ENCODE results near the gene CPA4. TPM values are rescaled to one million over a fixed set of nuclear protein-coding genes. Genes with fewer than 3 reads are reported as not detected.

CPA4 gene
- total and polyA plus RNA-seq, 5 experiments from 2014 or later, result not detected

DNA sequence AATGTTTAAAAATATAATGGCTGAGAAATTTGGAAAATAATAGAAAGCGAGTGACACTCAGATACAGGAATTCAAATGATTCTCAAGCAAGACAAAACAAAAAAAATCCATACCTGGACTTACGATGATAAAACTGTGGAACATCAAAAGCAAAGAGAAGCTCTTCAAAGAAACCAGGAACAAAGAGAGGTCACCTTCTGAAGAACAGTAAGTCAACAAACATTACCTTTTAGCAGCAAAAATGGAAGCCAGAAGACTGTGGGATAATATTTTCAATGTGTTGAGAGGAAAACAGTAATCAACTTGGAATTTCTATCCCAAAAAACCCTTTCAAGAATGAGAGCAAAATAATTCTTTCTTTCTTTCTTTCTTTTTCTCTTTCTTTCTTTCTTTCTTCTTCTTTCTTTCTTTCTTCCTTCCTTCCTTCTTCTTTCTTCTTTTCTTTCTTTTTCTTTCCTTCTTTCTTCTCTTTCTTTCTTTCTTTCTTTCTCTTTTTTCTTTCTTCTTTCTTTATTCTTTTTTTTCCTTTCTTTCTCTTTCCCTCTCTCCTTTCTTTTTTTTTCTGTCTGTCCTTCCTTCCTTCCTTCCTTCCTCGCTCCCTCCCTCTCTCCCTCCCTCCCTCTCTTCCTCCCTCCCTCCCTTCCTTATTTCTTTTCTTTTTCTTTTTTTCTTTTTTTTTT is 49.9 kb downstream of the CPA4 start:
- Mint-ChIP-seq H3K36me3 (no peaks in the 10 kb centered on the region), H3K27ac (no peak overlapping the region), H3K27me3 (no peaks in the 10 kb centered on the region), H3K4me1 (no peaks in the 10 kb centered on the region), H3K9me3 (peaks cover 0 to 4% (median 0%) of the 10 kb centered on the region in 9 donors), H3K4me3 (no peak overlapping the region)
- ATAC-seq (no peak), DNase-seq (no peak)
- POLR2A ChIA-PET, result no interaction called here

DNA sequence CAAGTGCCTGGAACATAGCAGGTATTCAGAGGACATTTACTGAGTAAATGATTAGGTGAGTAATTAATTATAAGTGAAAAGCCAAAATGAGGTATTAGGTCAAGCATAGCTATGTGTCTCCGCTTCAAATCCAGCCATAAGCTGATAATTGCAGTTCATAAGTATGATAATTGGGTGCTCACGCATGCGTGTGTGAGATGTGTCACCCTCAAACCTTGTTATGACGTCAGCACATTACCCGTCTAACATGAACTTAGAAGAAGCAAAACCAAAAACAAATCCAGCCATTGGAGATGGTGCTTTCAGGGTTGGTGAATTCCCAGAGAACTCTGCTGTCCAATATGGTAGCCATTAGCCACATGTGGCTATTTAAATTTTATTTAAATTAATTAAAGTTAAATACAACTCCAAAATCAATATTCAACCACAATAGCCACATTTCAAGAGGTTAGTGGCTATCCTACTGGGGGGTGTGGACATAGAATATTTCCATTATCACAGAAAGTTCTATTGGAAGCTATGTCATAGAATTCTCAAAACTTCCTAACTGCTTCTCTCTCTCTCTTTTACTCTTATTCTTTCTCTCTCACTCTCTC is 51.4 kb downstream of the CPA4 start, which contains the start of gene CPA5:
CPA5 (plus strand) TSS at position 546 of the 596 bp plus-strand sequence. CDS start 1,670 bp downstream, outside the sequence.
- H3K4me3 Mint-ChIP-seq, result no peak within 1 kb of the TSS
- POLR2A ChIA-PET, result no interaction called here
- no peaks in the 10 kb centered on the region for H3K4me1 Mint-ChIP-seq
- peaks cover 0 to 4% (median 0%) of the 10 kb centered on the region in 9 donors for H3K9me3 Mint-ChIP-seq
- H3K36me3 Mint-ChIP-seq, result no peaks in the 10 kb centered on the region
- DNase-seq, result no peak
- peak within 1 kb of the TSS in 1 of 10 donors; percentile 63 for H3K27ac Mint-ChIP-seq
- no peak for ATAC-seq
- H3K27me3 Mint-ChIP-seq, result no peaks in the 10 kb centered on the region

GRCh38 chr7:130345136-130345535 is 52.2 kb downstream of the CPA4 start:
- Mint-ChIP-seq H3K27ac (peak overlapping the region in 1 of 10 donors; percentile 63), H3K4me3 (no peak overlapping the region), H3K9me3 (peaks cover 0 to 4% (median 0%) of the 10 kb centered on the region in 9 donors), H3K27me3 (no peaks in the 10 kb centered on the region), H3K4me1 (peaks cover 0 to 3% (median 1%) of the 10 kb centered on the region in 4 donors), H3K36me3 (no peaks in the 10 kb centered on the region)
- POLR2A ChIA-PET, result no interaction called here
- ATAC-seq (no peak), DNase-seq (no peak)

- no peak overlapping the region for H3K4me3 Mint-ChIP-seq
- POLR2A ChIA-PET, result interaction anchor here (0.6 kb wide), 1 partner anchor 9 kb away, joined by 4 read pairs; no protein-coding TSS in a partner anchor
- no peaks in the 10 kb centered on the region for H3K36me3 Mint-ChIP-seq
- H3K9me3 Mint-ChIP-seq, result peaks cover 0 to 4% (median 0%) of the 10 kb centered on the region in 9 donors
- ATAC-seq (no peak), DNase-seq (no peak)
- no peaks in the 10 kb centered on the region for H3K27me3 Mint-ChIP-seq
- no peak overlapping the region for H3K27ac Mint-ChIP-seq
- H3K4me1 Mint-ChIP-seq, result peaks cover 0 to 9% (median 2%) of the 10 kb centered on the region in 4 donors
Measured at GRCh38 chr7:130345725-130346124, 52.8 kb downstream of the CPA4 start.

DNA sequence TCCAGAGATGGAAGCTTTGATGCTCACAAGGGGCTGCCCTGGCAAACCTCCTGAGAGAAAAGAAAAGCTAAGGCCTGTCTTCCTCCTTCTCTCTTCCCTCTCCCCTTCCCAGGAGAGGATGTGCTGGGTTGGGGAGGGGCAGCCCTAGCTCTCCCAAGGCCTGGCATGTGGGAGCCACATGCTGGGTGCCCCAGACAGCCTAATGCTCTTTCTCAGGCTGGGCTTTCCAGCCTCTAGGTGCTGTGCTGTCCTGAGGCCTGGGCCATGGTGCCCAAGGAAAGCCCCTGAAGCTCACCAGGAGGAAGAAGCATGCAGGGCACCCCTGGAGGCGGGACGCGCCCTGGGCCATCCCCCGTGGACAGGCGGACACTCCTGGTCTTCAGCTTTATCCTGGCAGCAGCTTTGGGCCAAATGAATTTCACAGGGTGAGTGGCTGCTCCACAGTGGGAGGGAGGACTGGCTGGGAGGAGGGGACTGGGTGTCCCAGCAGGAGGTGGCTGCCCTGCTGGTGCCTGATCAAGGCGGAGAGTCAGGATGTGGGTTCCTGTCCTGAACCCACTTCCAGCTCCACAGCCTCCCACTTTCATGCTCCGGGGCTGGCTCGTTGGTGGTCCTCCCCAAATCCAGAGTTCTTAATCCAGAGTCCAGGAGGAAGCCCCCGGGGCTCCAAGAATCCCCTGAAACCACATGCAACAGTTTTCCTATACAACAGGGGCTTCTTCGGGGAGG is 53.4 kb downstream of the CPA4 start:
- Mint-ChIP-seq H3K4me1 (peaks cover 0 to 15% (median 3%) of the 10 kb centered on the region in 4 donors), H3K36me3 (no peaks in the 10 kb centered on the region), H3K27ac (no peak overlapping the region), H3K9me3 (peaks cover 0 to 4% (median 0%) of the 10 kb centered on the region in 9 donors), H3K27me3 (no peaks in the 10 kb centered on the region), H3K4me3 (no peak overlapping the region)
- POLR2A ChIA-PET, result interaction anchor here (0.6 kb wide), 1 partner anchor 9 kb away, joined by 4 read pairs; no protein-coding TSS in a partner anchor
- ATAC-seq (no peak), DNase-seq (no peak)

GRCh38 chr7:130346941-130347340 is 54.0 kb downstream of the CPA4 start:
- ATAC-seq, result no peak
- no peak for DNase-seq
- Mint-ChIP-seq H3K4me1 (peaks cover 0 to 21% (median 5%) of the 10 kb centered on the region in 4 donors), H3K27me3 (no peaks in the 10 kb centered on the region), H3K36me3 (no peaks in the 10 kb centered on the region), H3K9me3 (no peaks in the 10 kb centered on the region), H3K4me3 (no peak overlapping the region), H3K27ac (no peak overlapping the region)
- POLR2A ChIA-PET, result no interaction called here

DNA sequence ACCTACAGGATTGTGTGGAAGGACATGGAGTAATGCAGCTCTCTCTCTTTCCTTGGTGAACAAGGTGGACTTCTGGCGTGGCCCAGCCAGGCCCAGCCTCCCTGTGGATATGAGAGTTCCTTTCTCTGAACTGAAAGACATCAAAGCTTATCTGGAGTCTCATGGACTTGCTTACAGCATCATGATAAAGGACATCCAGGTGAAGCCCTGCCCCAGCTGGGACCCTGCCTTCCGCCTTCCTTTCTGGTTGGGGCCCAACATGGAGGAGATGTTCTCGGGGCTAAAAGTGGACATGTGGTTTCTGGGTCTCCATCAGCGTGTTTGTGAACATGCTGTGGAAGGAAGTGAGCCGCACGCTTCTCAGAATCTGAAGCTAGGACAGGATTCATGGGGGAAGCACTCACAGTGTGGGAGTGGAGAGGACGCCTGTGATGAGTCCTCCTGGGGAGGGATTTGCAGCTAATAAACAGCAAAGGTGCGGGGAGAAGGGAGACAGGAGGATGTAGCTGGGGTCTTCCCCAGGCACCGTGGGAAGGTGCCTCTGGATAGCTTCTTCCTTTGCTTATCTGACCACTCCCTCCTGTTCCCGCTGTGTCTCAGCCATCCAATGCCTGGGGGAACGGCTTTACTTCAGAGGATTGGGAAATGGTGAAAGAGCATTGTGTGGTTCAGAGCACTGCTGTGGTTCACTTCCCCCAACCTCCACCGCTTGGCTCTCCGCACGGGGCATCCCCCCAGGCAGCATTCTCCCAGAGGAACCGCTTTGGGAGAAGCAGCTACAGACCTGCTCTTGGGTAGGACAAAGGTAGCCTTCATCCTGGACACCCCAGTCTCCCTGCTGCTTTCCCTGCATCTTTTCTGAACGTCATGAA is 57.2 kb downstream of the CPA4 start:
- Mint-ChIP-seq H3K4me3 (no peak overlapping the region), H3K27me3 (peaks cover 0 to 2% (median 0%) of the 10 kb centered on the region in 5 donors), H3K36me3 (no peaks in the 10 kb centered on the region), H3K4me1 (peaks cover 0 to 28% (median 6%) of the 10 kb centered on the region in 4 donors), H3K27ac (no peak overlapping the region), H3K9me3 (no peaks in the 10 kb centered on the region)
- DNase-seq, result no peak
- POLR2A ChIA-PET, result no interaction called here
- ATAC-seq, result no peak

DNA sequence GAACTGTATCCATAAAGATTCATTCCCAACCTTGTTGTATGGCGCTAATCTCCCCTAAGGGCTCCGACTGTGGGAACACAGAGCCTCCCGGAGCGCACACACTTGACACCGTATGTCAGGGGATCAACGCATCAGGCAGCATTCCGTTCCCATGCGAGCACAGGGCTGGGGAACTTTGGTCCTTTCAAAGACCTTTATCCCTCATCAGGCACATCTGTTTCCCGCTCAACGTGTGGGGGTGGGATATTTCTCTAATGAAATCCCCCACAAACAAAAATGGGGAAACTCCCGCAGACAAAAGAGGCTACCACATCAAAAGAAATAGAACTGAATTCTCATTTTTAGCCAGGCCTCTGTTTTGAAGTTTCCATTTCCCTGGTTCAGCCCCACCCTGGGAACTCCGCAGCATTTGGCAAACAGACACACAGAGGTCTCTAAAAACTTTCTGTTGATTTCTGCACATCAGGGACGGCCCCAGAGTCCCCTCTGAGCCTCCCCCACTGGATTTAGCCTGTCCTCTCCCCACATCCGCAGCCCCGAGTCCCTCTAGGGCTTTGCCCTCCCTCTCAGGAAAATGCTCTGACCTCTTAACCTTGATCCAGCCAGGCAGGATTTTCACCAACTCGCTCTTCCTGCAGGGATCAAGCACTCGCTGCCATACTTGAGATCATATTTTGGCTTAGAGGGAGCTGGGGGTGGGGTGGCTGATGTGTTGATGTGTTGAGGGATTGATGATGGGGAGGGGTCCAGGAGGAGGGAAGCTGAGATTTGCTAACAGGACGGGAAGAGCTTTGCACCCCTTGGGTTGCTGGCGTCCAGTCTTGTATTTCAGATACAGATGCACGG is 58.2 kb downstream of the CPA4 start:
- ATAC-seq, result no peak
- Mint-ChIP-seq H3K4me3 (peak overlapping the region in 1 of 10 donors; percentile 10), H3K4me1 (peaks cover 0 to 28% (median 6%) of the 10 kb centered on the region in 4 donors), H3K27me3 (peaks cover 0 to 2% (median 0%) of the 10 kb centered on the region in 5 donors), H3K9me3 (no peaks in the 10 kb centered on the region), H3K36me3 (no peaks in the 10 kb centered on the region), H3K27ac (peak overlapping the region in 2 of 10 donors; percentile 58 to 74)
- no peak for DNase-seq
- POLR2A ChIA-PET, result no interaction called here

GRCh38 chr7:130351791-130352090 is 58.8 kb downstream of the CPA4 start:
- ATAC-seq (no peak), DNase-seq (no peak)
- Mint-ChIP-seq H3K27ac (peak overlapping the region in 1 of 10 donors; percentile 27), H3K27me3 (peaks cover 0 to 2% (median 0%) of the 10 kb centered on the region in 5 donors), H3K4me3 (no peak overlapping the region), H3K4me1 (peaks cover 0 to 28% (median 6%) of the 10 kb centered on the region in 4 donors), H3K9me3 (no peaks in the 10 kb centered on the region), H3K36me3 (no peaks in the 10 kb centered on the region)
- POLR2A ChIA-PET, result no interaction called here

GRCh38 chr7:130352194-130353074 is 59.5 kb downstream of the CPA4 start:
- DNase-seq (no peak), ATAC-seq (no peak)
- Mint-ChIP-seq H3K36me3 (no peaks in the 10 kb centered on the region), H3K27me3 (peaks cover 0 to 2% (median 0%) of the 10 kb centered on the region in 5 donors), H3K9me3 (no peaks in the 10 kb centered on the region), H3K27ac (peak overlapping the region in 5 of 10 donors; percentile 14 to 80 (median 48)), H3K4me1 (peaks cover 0 to 28% (median 6%) of the 10 kb centered on the region in 4 donors), H3K4me3 (no peak overlapping the region)
- POLR2A ChIA-PET, result no interaction called here

DNA sequence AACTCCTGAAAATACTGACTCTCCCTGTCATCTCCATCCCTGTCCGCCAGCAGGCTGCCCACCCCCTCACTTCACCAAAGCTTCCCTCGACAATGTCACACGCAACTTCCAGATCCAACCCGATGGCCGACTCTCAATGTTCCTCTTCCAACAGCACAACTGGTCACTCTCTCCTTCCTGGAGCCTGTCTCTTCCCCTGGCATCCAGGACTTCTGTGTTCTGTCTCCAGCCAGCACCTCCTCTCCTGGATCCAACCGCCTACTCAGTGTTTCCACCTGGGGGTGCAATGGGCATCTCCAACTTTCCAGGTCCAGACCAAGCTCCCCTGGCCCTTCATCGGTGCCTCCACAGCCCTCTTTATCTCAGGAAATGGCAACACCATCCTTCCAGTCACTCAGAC is 60.2 kb downstream of the CPA4 start:
- Mint-ChIP-seq H3K36me3 (no peaks in the 10 kb centered on the region), H3K4me3 (no peak overlapping the region), H3K4me1 (peaks cover 0 to 28% (median 6%) of the 10 kb centered on the region in 4 donors), H3K27me3 (peaks cover 0 to 2% (median 0%) of the 10 kb centered on the region in 5 donors), H3K27ac (peak overlapping the region in 5 of 10 donors; percentile 14 to 80 (median 48)), H3K9me3 (no peaks in the 10 kb centered on the region)
- no peak for DNase-seq
- no peak for ATAC-seq
- POLR2A ChIA-PET, result no interaction called here
